Nucleus accumbens (tissue), 56 donors: ENCODE measurements around the gene EFCAB8.

ENCODE experiments used
- DNase-seq, 56 donors: peaks; one replicate each; lab custom pipeline; 2025; lab: John Stamatoyannopoulos, UW

EFCAB8 gene

DNA sequence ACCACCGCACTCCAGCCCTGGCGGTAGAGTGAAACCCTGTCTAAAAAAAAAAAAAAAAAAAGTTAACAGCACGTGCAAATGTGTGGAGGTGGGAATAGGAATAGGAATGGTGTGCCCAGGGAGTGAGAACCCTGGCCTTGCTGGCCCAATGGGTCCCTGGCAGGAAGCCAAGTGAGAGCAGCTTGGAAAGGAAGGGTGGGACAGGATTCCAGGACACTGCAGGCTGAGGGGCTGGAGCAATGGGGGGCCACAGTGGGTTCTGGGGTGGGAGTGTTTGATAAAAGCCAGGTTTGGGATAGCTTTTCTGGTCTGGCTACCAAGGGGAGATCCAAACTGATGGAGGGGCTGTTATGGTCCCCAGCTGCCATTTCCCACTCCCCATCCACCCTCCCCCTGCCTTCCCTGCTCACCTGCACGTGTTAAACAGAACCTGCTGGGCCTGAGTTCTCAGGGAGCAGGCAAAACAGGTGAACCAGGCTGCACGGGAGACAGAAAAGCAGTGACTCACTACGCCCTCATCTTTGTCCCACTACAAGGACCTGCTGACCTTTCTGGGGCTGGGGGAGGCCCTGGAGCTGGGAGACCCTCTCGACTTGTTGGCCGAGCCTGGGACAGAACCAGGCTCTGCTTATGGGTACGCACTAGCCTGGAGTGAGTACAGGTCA is 142.2 kb downstream of the EFCAB8 start:
- DNase-seq, result no peak

DNA sequence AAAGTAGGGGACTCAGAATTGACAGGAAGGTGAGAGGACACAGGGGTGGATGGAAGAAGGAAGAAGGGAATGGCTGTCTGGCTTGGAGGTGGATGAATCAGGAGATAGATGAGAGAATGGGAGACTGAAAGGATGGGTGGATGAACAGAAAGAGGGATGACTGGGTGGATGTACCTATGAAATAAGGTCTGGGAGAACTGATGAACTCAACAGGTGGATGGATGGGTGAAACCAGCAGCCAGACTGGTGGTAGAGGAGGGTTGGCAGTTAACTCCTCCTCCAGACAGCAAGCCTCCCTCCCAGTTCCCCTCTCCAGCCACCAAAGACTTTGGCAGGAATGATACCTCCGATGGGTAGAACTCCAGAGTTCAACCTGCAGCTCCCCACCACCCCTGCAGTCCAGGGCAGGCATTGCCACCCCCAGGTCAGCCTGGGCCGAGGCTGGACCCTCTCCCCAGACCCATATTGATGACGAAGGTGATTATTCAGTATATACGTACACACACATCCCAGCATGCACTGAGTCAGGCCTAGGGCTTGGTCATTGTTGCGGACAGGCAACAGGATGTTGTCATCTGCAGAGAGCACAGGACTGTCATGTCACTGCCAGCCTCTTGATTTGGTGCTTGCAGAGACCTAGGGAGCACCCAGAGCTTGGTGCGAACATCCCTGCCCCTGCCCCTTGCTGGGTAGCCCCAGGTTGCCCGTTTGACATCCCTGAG is 143.5 kb downstream of the EFCAB8 start:
- DNase-seq, result no peak

DNA sequence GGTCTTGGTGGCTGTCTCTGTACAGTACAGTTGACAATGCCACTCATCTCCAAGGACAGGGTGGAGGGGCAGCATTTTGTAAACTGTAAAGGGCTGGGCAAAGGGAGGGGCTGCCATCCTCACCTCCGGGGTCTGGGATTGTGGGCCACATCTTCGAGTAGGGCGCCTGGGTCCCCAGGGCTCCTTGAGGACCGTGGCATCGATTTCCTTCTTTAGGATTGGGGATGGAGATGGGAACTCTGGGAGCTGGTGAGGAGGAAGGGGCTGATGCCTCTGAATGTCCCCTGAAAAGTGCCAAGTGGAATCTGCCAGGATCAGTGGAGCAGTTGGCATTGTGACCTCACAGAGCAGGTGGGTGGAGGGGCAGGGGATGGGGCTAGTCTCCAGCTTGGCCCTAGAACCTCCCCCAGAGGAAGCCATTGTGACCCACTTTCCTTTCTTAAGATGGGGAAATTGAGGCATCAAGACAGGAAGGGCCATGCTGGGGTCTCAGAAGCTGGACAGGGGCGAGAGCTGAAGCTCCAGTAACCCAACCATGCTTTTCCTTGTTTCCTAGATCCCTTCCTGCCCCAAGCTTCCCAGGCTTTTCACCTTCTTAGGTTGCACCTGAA is 145.5 kb downstream of the EFCAB8 start, which contains the start of gene SUN5:
Gene SUN5, minus strand, starts transcription at position 293 of the 611 bp plus-strand sequence. Its CDS starts 93 bp downstream, at position 200.
- DNase-seq, result no peak

DNA sequence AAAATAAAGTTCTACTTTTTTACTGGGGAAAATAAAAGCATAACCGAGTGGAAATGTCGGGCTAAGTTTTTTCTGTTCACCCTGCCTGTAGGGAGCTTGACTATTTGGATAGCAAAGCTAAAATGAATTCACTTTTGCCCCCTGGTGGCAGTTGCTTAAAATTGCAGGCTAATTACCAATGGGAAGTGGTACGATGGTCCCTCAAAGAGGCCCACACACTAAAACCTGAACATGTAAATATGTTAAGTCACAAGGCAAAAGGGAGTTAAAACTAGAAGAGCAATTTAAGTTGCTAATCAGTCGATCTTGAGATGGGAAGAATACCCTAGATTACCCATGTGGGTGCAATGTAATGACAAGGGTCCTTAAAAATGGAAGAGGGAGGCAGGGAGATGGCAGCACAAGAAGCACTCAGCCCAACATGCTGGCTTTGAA is 146.4 kb downstream of the EFCAB8 start:
- DNase-seq, result no peak

DNA sequence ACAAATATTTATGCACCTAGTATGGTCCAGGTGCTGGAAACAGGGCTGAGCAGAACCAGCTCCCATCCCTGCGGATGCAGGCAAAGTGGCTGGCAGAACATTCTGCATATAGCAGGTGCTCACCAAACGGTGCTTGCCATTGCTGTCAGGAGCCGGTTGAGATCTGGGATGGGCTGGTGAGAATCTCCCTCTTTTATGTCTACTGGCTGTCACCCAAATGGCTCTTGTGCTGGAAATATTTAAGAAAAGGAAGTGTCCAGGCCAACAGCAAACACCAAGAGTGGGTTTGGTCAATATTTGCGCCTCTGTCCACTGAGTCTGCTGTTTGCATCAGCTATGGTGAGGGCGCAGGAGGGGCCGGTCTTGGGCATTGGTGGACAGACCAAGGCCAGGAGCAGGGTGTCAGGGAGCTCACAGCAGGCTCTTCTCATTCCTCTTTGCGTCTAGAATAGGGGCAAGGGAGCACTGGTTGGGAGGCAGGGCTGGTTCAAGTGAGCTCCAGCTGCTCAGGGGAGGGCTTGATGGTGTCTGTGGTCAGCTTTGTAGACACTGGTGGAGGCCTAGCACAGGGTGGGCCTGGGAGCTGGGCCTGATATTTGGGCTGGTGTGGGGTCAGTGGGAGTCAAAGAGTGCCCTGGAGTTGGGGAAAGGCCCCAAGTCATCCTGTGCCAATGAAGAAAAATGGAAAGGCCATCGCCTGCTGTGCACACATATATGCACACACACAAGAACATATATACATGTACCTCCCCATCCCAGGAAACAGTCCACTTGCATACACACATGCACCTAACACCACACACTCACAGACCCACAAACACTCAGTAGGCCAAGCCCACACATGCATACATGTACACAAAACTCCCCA is 147.4 kb downstream of the EFCAB8 start:
- no peak for DNase-seq

DNA sequence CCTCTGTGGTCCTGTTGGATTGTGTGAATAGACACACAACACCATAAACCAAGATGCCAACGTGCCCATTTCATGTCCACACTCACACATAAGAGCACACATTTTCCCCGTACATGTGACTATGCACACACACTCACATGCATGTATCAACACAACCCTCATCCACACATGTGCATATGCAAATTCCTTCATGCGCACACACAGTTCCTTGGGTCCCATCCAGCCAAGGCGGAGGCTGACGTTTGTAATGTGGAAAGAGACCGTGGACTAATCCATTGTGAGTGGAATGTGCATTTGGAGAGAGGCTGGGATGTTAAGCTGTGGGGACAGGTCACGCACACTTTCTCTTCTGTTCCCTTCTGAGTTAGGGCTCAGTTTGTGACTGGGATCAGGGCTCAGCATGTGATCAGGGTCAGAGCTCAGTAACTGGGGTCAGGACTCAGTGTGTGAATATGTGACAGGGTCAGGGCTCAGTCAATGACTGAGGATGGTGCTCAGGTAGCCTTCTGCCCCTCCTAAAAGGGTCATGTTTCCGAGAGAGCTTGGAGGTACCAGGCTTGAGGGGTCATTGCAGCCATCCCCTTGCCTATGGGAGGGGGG is 148.2 kb downstream of the EFCAB8 start:
- no peak for DNase-seq

DNA sequence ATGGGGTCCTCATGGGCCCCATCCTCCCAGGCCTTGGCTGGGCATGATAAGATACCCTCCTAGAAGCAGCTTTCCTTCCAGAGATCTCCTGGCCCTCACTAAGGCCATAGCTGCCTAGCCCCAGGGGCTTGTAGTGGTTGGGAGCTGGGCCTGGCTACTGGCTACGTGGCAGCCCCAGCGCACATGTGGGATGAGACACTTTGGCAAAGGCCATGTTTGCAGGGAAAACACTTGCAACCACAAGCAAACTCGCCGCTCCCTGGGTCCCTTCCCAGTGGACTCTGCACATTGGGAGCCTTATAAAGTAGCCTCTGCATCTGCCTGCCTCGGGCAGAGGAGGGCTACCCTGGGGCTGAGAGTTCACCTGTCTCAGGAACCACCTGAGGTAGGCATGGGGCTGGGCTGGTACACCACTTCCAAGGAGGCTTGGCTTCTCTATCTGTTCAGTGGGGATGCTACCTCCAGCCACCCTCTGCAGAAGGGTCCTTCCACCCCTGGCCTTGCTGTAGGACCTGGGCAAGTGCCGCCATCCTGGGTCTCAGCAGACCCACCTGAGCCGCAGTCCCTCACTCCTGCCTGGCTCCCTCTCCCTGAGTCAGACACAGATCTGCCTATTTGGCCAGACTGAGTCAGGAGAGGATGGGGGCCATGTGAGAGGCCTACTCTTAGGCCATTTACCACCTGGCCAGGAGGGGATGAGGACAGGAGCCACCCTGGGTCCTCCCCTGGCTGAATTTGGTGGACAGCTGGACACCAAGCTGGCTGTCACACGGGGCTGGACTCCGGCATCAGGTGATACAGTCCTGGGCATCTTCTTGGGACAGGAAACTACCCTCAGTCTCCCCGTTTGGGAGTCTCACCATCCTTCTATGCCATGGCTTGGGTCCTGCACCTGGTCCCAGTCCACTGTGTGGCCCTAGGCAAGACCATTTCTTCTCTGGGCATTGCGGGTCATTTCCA is 148.9 kb downstream of the EFCAB8 start, which contains the start of gene BPIFB2:
Gene BPIFB2, plus strand, starts transcription at position 329 of the 960 bp plus-strand sequence. CDS start 871 bp downstream, outside the sequence.
- no peak for DNase-seq

DNA sequence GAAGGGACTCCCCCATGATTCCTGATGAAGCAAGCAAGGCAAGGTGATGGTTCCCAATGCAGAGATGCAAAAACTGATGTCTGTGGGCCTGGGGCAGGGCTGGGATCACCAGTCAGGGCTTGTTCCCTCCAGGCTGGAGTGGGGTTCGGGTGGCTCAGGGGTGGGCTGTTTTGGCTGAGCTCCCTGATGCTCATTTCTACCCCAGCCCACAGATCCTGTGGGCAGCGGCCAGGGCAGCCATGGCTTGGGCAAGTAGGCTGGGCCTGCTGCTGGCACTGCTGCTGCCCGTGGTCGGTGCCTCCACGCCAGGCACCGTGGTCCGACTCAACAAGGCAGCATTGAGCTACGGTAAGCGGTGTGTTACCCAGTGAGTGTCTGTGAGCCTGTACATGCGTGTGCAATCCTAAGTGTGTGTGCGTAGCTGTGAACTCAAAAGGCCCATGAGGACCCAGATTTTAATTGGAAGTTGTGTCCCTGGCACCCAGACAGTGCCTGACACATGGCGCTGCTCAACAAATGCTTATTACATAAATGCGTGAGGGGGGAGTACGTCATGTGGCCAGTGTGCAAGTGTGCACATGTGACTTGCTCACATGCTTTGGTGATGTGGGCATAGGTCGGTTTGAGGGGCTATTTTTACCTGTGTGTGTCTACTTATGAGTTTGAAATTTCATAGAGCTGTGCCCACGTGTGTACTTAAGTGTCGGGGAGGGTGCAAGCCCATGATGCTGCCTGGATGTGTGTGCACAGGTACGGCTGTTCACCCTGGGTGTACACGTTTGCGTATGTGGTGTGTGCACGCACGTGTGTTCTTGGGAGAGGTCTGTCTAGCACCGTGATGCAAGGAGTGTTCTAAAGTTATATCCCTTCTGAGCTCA is 149.9 kb downstream of the EFCAB8 start:
- DNase-seq, result no peak

DNA sequence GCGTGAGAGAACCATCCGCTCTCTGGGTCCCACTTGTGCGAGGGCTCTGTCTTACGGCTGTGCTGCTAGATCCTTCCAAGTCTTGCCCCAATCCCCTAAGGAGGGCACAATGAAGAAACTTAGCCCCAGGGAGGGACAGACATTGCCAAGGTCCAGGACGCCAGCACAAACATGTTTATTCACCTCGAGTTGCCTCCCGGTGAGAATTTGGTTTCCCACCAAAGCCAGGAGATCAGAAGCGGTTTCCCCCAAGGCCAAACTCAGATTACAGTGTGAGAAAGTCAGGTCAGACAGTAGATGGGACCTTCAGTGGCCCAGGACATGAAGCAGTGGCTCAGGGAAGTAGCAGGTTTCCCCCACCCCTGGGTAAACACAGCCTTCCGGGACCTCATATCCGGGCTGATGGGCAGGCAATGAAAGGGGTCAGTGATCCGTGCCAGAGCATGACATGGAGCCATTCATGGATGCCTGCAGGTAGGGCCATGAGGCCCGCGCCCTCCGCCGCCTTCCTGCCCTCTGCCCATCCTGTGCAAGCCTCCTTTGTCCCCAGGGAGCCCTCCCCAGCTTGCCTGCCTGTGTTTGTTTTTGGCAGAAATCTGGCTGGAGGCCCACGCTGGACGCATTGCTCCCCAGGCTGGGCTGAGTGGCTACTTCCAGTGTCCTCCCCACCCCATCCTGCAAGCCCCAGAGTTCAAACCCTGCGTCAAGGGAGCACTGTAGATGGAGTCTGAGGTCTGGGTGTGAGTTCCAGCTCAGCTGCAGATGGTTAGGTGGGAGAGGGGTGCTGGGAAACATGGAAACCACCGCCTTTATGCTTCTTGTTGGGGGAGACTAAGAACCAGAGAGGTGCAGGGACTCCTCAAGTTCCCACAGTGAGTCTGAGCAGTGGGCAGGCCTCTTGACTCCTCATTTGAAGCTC is 150.8 kb downstream of the EFCAB8 start:
- DNase-seq, result peak in 1 of 56 donors; percentile 1

DNA sequence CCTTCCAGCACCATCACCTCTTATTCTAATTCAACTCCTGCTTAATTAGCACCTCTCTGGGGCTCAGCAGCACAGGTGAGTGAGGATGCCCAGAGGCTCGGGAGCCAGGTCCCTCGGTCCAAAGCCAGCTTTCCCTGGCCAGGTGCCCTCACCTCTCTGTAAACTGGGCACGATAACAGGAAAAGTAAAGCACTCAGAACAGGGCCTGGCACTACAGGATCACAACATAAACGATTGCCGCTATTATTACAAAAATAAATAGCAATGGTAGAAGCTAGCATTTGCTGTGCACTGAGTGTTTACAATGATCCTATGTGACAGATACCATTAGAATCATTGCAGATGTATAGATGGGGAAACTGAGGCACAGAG is 151.4 kb downstream of the EFCAB8 start:
- no peak for DNase-seq

DNA sequence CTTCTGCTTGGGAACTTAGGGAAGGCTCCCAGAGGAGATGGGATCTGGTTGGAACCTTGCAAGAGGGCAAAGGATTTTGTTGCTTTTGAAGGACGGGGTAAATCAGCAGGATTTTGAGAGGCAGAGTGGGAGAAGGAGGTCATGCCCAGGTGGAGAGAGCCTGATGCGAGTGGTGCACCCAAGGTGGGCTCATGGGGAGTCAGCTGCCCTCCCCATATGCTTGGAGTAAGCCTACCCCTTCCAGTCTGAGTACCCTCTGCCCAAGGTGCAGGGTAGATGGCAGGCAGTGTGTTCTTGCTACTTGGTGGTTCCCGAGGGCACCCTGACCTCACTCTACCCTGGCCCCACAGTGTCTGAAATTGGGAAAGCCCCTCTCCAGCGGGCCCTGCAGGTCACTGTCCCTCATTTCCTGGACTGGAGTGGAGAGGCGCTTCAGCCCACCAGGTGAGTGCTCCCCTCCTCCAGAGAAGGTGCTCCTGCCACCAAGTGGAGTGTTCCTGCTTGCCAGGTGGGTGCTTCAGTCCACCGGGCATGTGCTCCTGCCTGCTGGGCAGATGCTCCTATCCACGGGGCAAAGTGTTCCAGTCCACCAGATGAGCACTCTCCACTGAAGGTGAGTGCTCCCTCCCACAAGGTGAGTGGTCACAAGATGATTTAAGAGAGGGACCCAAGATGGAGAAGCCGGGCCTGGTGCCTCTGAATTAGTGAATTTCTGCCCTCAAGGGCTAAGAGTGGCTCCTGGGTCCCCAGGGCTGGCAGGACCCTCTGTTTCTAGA is 152.1 kb downstream of the EFCAB8 start:
- no peak for DNase-seq
